Activated naive CD8-positive, alpha-beta T cell treated with anti-CD3 and anti-CD28 coated beads, Interleukin-2, amount 50 U/mL, for 24 hours (primary cell): Measurements from ENCODE around the gene GNAI3.

Source experiments
- ATAC-seq: fragments of 150-1000 bp; cut with Tn5 transposase; one replicate; pipeline ENCODE4 v1.10.0; 2021
- DNase-seq: peaks from one replicate; pipeline ENCODE4 v3.0.0; 2021
- H3K27ac Mint-ChIP-seq: one replicate; pipeline ENCODE4 v1.8.0; 2021; ENCODE audit warnings: mild to moderate bottlenecking, mixed read lengths
- H3K27me3 Mint-ChIP-seq: one replicate; pipeline ENCODE4 v1.8.0; 2021; ENCODE audit warnings: mixed read lengths
- H3K36me3 Mint-ChIP-seq: one replicate; pipeline ENCODE4 v1.8.0; 2021; ENCODE audit warnings: low read depth, mixed read lengths
- H3K4me1 Mint-ChIP-seq: one replicate; pipeline ENCODE4 v1.8.0; 2021; ENCODE audit warnings: mixed read lengths
- H3K4me3 Mint-ChIP-seq: one replicate; pipeline ENCODE4 v1.8.0; 2021; ENCODE audit warnings: mild to moderate bottlenecking, moderate library complexity, mixed read lengths
- H3K9me3 Mint-ChIP-seq: one replicate; pipeline ENCODE4 v1.8.0; 2021; ENCODE audit warnings: mixed read lengths

The GNAI3 gene

GRCh38 chr1:109584766-109585165 lies 36.4 kb downstream of the GNAI3 start:
- Mint-ChIP-seq H3K27ac (no peak overlapping the region), H3K4me1 (no peaks in the 10 kb centered on the region), H3K9me3 (no peaks in the 10 kb centered on the region), H3K36me3 (peaks cover 47% of the 10 kb centered on the region), H3K27me3 (no peaks in the 10 kb centered on the region), H3K4me3 (no peak overlapping the region)
- ATAC-seq = no peak
- DNase-seq = no peak

- no peaks in the 10 kb centered on the region for H3K27me3 Mint-ChIP-seq
- H3K4me3 Mint-ChIP-seq = no peak overlapping the region
- DNase-seq = no peak
- no peaks in the 10 kb centered on the region for H3K4me1 Mint-ChIP-seq
- no peak for ATAC-seq
- no peak overlapping the region for H3K27ac Mint-ChIP-seq
- H3K36me3 Mint-ChIP-seq = peaks cover 48% of the 10 kb centered on the region
- H3K9me3 Mint-ChIP-seq = no peaks in the 10 kb centered on the region
Observed at GRCh38 chr1:109586055-109586454, 37.6 kb downstream of the GNAI3 start.

- Mint-ChIP-seq H3K4me1 (peaks cover 3% of the 10 kb centered on the region), H3K36me3 (peaks cover 50% of the 10 kb centered on the region), H3K27me3 (no peaks in the 10 kb centered on the region), H3K4me3 (no peak overlapping the region), H3K27ac (no peak overlapping the region), H3K9me3 (no peaks in the 10 kb centered on the region)
- ATAC-seq (no peak), DNase-seq (no peak)
Observed at GRCh38 chr1:109589177-109589576, 40.8 kb downstream of the GNAI3 start.

GRCh38 chr1:109589679-109590078 lies 41.3 kb downstream of the GNAI3 start:
- Mint-ChIP-seq H3K36me3 (peaks cover 49% of the 10 kb centered on the region), H3K4me3 (no peak overlapping the region), H3K27me3 (no peaks in the 10 kb centered on the region), H3K27ac (no peak overlapping the region), H3K4me1 (peaks cover 3% of the 10 kb centered on the region), H3K9me3 (no peaks in the 10 kb centered on the region)
- DNase-seq (no peak), ATAC-seq (no peak)

GRCh38 chr1:109592916-109593315 lies 44.5 kb downstream of the GNAI3 start:
- no peak overlapping the region for H3K27ac Mint-ChIP-seq
- H3K36me3 Mint-ChIP-seq = peaks cover 45% of the 10 kb centered on the region
- H3K27me3 Mint-ChIP-seq = no peaks in the 10 kb centered on the region
- ATAC-seq = no peak
- H3K4me3 Mint-ChIP-seq = no peak overlapping the region
- H3K9me3 Mint-ChIP-seq = no peaks in the 10 kb centered on the region
- peaks cover 3% of the 10 kb centered on the region for H3K4me1 Mint-ChIP-seq
- no peak for DNase-seq

- DNase-seq (no peak), ATAC-seq (no peak)
- peaks cover 34% of the 10 kb centered on the region for H3K36me3 Mint-ChIP-seq
- H3K4me3 Mint-ChIP-seq = no peak overlapping the region
- H3K9me3 Mint-ChIP-seq = no peaks in the 10 kb centered on the region
- H3K4me1 Mint-ChIP-seq = peaks cover 3% of the 10 kb centered on the region
- H3K27ac Mint-ChIP-seq = no peak overlapping the region
- no peaks in the 10 kb centered on the region for H3K27me3 Mint-ChIP-seq
Observed at GRCh38 chr1:109595531-109595930, 47.1 kb downstream of the GNAI3 start.

- Mint-ChIP-seq H3K9me3 (no peaks in the 10 kb centered on the region), H3K27ac (no peak overlapping the region), H3K4me1 (peaks cover 6% of the 10 kb centered on the region), H3K27me3 (no peaks in the 10 kb centered on the region), H3K36me3 (peaks cover 22% of the 10 kb centered on the region), H3K4me3 (no peak overlapping the region)
- DNase-seq (no peak), ATAC-seq (no peak)
Observed at GRCh38 chr1:109598156-109598555, 49.7 kb downstream of the GNAI3 start.

- Mint-ChIP-seq H3K27me3 (no peaks in the 10 kb centered on the region), H3K27ac (no peak overlapping the region), H3K36me3 (peaks cover 19% of the 10 kb centered on the region)
Observed at GRCh38 chr1:109598655-109599054, 50.2 kb downstream of the GNAI3 start.

GRCh38 chr1:109603229-109603628 lies 54.8 kb downstream of the GNAI3 start:
- ATAC-seq = no peak
- Mint-ChIP-seq H3K36me3 (peaks cover 2% of the 10 kb centered on the region), H3K27me3 (no peaks in the 10 kb centered on the region), H3K4me1 (peaks cover 7% of the 10 kb centered on the region), H3K9me3 (no peaks in the 10 kb centered on the region), H3K4me3 (no peak overlapping the region), H3K27ac (no peak overlapping the region)
- DNase-seq = no peak

More at GRCh38 chr1:109598655-109599054, 50.2 kb downstream of the GNAI3 start:
- ATAC-seq (no peak), DNase-seq (no peak)
- Mint-ChIP-seq H3K4me1 (peaks cover 7% of the 10 kb centered on the region), H3K4me3 (no peak overlapping the region), H3K9me3 (no peaks in the 10 kb centered on the region)

GRCh38 chr1:109605381-109605780 lies 57.0 kb downstream of the GNAI3 start:
- Mint-ChIP-seq H3K9me3 (no peaks in the 10 kb centered on the region), H3K27ac (no peak overlapping the region), H3K27me3 (no peaks in the 10 kb centered on the region), H3K4me1 (peaks cover 7% of the 10 kb centered on the region), H3K36me3 (no peaks in the 10 kb centered on the region), H3K4me3 (no peak overlapping the region)
- no peak for ATAC-seq
- DNase-seq = no peak

GRCh38 chr1:109609881-109610280 lies 61.5 kb downstream of the GNAI3 start:
- Mint-ChIP-seq H3K4me3 (no peak overlapping the region), H3K4me1 (no peaks in the 10 kb centered on the region), H3K27me3 (no peaks in the 10 kb centered on the region), H3K9me3 (no peaks in the 10 kb centered on the region), H3K36me3 (no peaks in the 10 kb centered on the region), H3K27ac (no peak overlapping the region)
- no peak for DNase-seq
- no peak for ATAC-seq

GRCh38 chr1:109610609-109611307 lies 62.3 kb downstream of the GNAI3 start:
- H3K36me3 Mint-ChIP-seq = no peaks in the 10 kb centered on the region

GRCh38 chr1:109611308-109611990 lies 63.0 kb downstream of the GNAI3 start:
- no peak for ATAC-seq
- no peaks in the 10 kb centered on the region for H3K9me3 Mint-ChIP-seq
- no peak for DNase-seq
- H3K4me1 Mint-ChIP-seq = peaks cover 8% of the 10 kb centered on the region
- H3K27me3 Mint-ChIP-seq = no peaks in the 10 kb centered on the region
- no peak overlapping the region for H3K4me3 Mint-ChIP-seq
- H3K36me3 Mint-ChIP-seq = no peaks in the 10 kb centered on the region
- H3K27ac Mint-ChIP-seq = no peak overlapping the region

More at GRCh38 chr1:109610609-109611307, 62.3 kb downstream of the GNAI3 start:
- H3K27ac Mint-ChIP-seq = no peak overlapping the region
- ATAC-seq (no peak), DNase-seq (no peak)
- no peaks in the 10 kb centered on the region for H3K9me3 Mint-ChIP-seq
- H3K27me3 Mint-ChIP-seq = no peaks in the 10 kb centered on the region
- peaks cover under 1% of the 10 kb centered on the region for H3K4me1 Mint-ChIP-seq
- H3K4me3 Mint-ChIP-seq = no peak overlapping the region

GRCh38 chr1:109613361-109614147 lies 65.1 kb downstream of the GNAI3 start:
- no peak overlapping the region for H3K4me3 Mint-ChIP-seq
- no peak overlapping the region for H3K27ac Mint-ChIP-seq
- DNase-seq (no peak), ATAC-seq (no peak)
- H3K4me1 Mint-ChIP-seq = peaks cover 26% of the 10 kb centered on the region
- no peaks in the 10 kb centered on the region for H3K9me3 Mint-ChIP-seq
- no peaks in the 10 kb centered on the region for H3K27me3 Mint-ChIP-seq
- no peaks in the 10 kb centered on the region for H3K36me3 Mint-ChIP-seq

- peaks cover 2% of the 10 kb centered on the region for H3K36me3 Mint-ChIP-seq
Observed at GRCh38 chr1:109615879-109616278, 67.5 kb downstream of the GNAI3 start.

More at GRCh38 chr1:109615879-109616278, 67.5 kb downstream of the GNAI3 start:
- peaks cover 38% of the 10 kb centered on the region for H3K4me1 Mint-ChIP-seq
- DNase-seq = no peak
- no peaks in the 10 kb centered on the region for H3K27me3 Mint-ChIP-seq
- no peaks in the 10 kb centered on the region for H3K9me3 Mint-ChIP-seq
- no peak overlapping the region for H3K4me3 Mint-ChIP-seq
- ATAC-seq = no peak
- H3K27ac Mint-ChIP-seq = no peak overlapping the region
